GM19324 (cell line): Measurements from ENCODE around the gene PEMT.

Experiments used
- ATAC-seq: cut with Tn5 transposase; IDR thresholded peaks from one replicate; pipeline ENCODE4 v1.9.1; 2021; ENCODE audit warnings: mild to moderate bottlenecking, moderate library complexity; ENCODE audit not compliant: unreplicated experiment, low FRiP score

The PEMT gene

DNA sequence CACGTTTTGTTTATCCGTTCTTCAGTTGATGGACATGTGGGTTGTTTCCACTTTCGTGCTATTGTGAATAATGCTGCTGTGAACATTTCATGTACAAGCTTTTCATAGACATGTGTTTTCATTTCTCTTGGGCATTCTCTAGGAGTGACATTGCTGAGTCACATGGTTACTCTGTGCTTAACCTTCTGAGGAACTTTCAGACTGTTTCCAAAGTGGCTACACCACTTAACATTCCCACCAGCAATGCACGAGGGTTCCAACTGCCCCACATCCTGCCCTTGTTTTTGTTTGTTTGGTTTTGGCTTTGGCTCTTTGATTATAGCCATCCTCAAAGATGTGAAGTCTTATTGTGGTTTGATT, 14.2 kb upstream of the PEMT start:
- ATAC-seq, result no peak

DNA sequence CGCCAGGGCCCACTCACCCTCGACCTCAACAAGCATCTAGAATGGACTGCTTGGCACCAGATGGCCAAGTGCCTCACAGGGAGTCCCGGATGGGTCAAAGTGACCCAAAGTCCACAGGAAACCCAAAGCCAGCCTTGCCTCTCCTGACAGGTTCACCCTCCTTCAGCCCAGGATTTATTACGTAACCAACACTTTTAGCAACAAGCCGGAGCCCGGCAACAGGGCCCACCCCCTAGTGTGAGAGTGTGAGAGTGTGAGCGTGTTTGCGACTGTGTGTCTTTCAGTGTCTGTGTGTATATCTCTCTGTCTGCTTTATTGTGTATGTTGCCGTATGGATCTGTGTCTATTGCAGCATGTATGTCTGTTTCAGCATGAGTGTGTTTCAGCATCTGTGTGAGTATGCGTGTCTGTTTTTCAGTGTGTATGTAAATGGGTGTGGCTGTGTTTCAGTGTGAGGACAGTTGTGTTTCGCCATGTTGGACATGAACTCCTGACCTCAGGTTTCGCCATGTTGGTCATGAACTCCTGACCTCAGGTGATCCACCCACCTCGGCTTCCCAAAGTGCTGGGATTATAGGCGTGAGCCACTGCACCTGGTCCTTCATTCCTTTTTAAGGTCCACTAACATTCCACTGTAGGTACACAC, 13.7 kb upstream of the PEMT start:
- no peak for ATAC-seq

DNA sequence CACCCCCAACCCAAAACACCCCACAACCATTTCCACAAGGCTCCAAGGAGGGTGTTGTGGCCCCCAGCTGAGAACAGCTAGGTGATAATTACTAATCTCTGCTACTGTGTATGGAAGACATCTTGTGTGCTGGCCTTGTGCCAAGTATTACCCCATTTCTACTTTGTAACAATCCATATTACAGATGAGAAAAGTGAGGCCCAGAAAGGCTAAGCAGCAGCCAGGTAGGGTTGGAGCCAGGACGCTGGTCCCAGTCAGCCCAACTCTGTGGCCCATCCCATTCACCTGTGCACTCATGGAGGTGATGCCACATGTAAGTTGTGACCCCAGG, 12.4 kb upstream of the PEMT start:
- no peak for ATAC-seq

- ATAC-seq, result no peak
Measured at GRCh38 chr17:17603178-17603894, 11.8 kb upstream of the PEMT start.

DNA sequence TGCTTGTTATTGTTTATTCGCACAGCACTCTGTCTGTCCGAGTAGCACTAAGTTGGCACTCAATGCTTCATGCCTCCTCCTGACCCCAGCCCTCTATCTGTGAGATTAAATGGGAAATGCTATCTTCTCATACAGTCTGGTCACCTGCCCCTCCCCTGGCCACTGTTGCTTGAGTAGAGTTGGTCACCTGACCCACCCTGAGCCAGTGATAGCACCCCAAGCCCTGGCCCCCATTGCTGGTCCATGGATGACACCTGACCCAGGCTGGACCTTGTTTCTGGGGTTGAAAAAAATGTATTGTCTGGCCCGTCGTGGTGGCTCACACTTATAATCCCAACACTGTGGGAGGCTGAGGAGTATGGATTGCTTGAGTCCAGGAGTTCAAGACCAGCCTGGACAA, 8.5 kb upstream of the PEMT start:
- ATAC-seq, result no peak

DNA sequence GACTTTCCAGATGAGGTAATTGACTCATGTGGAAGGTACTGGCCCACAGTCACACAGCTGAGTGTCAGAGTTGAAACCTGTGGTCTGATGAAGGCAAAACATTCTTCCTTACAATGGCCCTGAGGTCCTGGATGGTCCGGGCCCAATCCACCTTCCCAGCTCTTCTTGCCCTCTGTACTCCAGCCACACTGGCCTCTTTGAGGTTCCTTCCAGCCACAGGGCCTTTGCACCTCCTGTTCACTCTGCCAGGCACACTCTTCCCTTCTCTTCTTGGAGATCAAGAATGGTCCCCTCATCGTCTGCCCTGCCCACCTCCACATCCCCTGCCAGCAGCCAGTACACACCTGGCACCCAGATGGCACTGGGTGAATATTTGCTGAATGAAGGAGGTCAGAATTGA, 6.5 kb upstream of the PEMT start:
- no peak for ATAC-seq

GRCh38 chr17:17595755-17596154, 4.2 kb upstream of the PEMT start:
- ATAC-seq, result no peak

DNA sequence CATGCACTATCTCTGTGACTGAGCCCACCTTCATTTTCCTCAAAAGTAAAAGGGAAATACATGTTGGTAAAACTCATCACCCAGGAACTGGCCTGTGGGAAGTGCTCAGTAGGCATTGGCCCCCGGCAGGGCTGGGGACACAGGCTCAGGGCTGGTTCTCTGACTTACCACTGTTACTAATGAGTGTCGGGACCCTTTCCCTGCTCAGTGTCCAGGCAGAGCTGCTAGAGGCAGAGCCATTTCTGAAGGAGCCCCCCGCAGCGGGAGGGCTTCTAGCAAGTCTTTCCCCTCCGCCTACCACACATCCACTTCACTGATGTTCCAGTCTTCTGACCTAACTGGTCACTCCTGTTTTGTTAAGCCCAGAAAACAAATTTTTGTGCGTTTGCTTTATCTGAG, 1.7 kb upstream of the PEMT start:
- no peak for ATAC-seq

DNA sequence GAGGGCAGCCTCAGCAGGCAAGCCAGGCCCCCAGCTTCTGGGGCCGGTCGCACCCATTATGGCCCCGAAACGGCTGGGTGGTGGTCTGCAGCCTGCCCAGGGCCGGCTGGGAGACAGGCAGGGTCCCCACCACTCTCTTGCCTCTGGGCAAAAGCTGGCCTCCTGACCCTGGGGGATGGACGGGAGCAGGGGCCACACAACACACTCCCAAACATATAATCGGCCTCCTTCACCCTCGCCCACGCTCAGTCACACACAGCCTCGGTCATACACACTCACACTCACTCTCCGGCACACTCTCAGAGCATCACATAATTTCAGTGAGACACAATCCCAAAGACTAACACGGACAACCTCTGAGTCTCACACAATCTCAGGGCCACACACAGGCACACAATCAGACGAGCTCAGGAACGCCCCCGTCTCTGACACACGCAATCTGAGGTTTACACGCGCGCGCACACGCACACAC, 589 bp downstream of the PEMT start:
- peak; percentile 1 for ATAC-seq

GRCh38 chr17:17590141-17590751, 1.3 kb downstream of the PEMT start:
- ATAC-seq, result no peak

DNA sequence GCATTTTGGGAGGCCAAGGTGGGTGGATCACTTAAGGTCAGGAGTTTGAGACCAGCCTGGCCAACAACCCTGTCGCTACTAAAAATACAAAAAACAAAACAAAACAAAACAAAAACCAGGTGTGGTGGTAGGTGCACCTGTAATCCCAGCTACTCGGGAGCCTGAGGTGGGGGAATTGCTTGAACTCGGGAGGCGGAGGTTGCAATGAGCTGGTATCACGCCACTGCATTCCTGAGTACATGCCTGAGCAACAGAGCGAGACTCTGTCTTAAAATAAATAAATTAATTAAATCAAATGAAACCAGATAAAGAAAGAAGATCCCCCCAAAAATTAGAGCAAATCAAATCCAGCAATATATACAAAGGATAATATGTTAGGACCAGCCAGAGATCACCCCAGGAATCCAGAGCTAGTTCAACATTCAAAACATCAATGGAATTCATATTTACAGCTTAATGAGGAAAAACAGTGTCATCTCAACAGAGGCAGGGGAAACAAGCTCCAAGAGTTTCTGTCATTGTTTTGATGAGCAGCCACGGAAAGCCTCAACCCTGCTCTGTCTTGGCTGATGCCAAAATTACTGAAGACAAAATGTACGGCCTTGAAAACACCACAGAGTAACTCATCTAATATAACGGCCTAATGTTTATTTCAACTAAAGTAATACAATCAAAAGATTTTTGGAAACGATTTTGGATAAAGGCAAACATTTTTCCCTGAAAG, 3.7 kb downstream of the PEMT start:
- ATAC-seq, result no peak

DNA sequence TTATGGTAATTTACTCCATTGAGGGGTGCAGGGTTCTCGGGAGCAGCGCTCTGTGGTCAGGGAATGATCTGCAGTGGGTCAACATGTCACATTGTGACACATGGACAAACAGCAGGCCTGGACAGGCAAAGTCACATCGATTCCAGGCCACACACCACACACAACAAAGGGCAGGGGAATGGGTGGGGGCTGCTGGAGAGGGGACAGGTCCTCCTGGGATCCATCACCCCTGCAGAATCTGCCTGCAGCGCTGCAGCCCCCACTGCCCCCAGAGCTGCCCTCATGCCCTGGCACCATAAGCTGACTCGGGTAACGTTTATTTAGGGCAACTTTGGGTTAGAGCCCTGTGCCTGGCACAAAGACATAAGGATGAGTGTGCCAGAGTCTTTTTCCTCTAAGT, 9.1 kb downstream of the PEMT start:
- ATAC-seq, result no peak

- ATAC-seq, result no peak
Measured at GRCh38 chr17:17581509-17581908, 10.0 kb downstream of the PEMT start.

- no peak for ATAC-seq
Measured at GRCh38 chr17:17580662-17581470, 10.6 kb downstream of the PEMT start.

DNA sequence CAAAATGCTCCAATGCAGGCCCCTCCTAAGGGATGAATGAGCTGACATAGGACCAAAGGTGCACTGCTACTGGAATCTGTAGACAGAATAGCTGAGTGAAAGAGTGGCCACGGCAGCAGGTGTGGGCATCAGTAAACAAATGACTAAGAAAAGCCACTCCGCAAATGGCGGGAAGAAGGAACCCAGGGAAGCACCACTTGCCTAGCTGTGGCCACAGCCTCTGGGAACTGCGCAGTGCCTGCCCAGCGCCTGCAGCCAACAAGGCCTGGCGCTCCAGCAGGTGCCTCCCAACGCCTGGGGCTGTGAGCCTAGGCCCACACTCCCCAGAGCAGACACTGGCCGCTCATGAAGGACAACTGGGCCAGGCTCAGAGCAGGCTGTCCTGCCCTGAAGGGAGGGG, 11.8 kb downstream of the PEMT start:
- ATAC-seq, result no peak

- ATAC-seq, result no peak
Measured at GRCh38 chr17:17577373-17577772, 14.1 kb downstream of the PEMT start.

- ATAC-seq, result no peak
Measured at GRCh38 chr17:17576772-17577234, 14.7 kb downstream of the PEMT start.

DNA sequence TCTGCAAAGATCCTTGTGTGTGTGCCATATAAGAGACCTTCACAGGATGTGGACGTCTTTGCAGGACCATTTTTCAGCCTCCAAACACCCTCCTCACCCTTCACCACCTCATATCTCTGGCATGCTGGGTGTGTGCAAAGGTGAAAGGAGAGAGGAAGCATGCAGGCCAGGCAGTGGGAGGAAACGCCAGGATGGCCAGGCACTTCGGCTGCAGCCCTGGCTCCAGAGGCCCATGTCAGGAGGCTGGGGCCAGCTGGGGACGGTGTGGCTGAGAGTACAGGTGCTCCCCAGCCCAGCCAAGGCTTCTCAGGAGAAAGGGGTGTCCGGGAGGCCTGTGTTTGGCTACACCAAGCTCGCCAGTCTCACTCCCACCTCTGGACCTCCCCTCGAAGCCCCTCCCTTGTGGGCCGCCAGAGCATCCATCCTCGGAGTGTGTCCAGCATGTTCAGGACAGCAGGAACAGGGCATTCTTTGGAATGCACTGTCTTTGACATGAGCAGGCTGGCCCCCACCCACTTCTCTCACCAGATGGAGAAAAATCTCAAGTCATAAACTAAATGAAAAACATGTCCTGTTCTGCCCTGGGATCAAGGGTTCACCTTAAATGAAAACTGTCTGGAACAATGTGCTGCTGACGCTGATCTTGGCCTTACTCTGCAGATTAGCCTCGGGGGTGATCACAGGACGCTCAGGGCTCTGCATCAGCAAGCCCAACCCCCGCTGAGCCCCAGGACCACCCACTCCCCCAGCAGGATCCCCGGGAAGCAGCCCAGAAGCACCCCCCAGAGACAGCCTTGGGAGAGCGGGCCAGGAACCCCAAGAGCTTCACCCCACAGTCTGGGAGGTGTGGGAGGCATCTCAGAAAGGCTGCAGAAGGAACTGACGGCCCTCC, 15.9 kb downstream of the PEMT start:
- ATAC-seq, result no peak

GRCh38 chr17:17573912-17574311, 17.6 kb downstream of the PEMT start:
- ATAC-seq, result no peak
